Lung (tissue), 12 donors: Measurements from ENCODE around the gene ALG12. TPM values are rescaled to one million over a fixed set of nuclear protein-coding genes. Genes with fewer than 3 reads are reported as not detected.

Source experiments
- ATAC-seq: fragments of 200-7000 bp; cut with Tn5 transposase; one replicate; pipeline ENCODE4 v1.9.1; 2020; ENCODE audit warnings: moderate number of reproducible peaks; ENCODE audit not compliant: insufficient read depth, low FRiP score
- DNase-seq, 3 donors: peaks; one replicate each; pipeline ENCODE4 v3.0.0-alpha.2; 2013 to 2017
- H3K27ac ChIP-seq, 2 donors: one replicate each; pipeline ENCODE4 v1.5.1; 2013; ENCODE audit warnings: mild to moderate bottlenecking in 2 of 2, moderate library complexity in 2 of 2, control low read depth in 1 of 2, inconsistent platforms in 1 of 2, low read depth in 1 of 2, low read length in 1 of 2
- H3K27me3 ChIP-seq, 3 donors: one replicate each; pipeline ENCODE4 v1.5.1; 2013; ENCODE audit warnings: low read length in 2 of 3; ENCODE audit not compliant: control insufficient read depth in 3 of 3, insufficient read depth in 3 of 3
- H3K36me3 ChIP-seq, 4 donors: one replicate each; pipeline ENCODE4 v1.5.1; 2013; ENCODE audit warnings: low read length in 4 of 4, mild to moderate bottlenecking in 1 of 4, moderate library complexity in 1 of 4; ENCODE audit not compliant: control insufficient read depth in 4 of 4, insufficient read depth in 4 of 4
- H3K4me1 ChIP-seq, 5 donors: one replicate each; pipeline ENCODE4 v1.5.1; 2013; ENCODE audit warnings: low read length in 5 of 5, mild to moderate bottlenecking in 2 of 5, moderate library complexity in 1 of 5; ENCODE audit not compliant: control insufficient read depth in 5 of 5, insufficient read depth in 5 of 5
- H3K4me3 ChIP-seq: one replicate; pipeline ENCODE4 v1.5.1; 2013; ENCODE audit warnings: mild to moderate bottlenecking, control low read depth, moderate library complexity
- H3K9ac ChIP-seq, 2 donors: one replicate each; pipeline ENCODE4 v1.5.1; 2013; ENCODE audit warnings: low read length in 2 of 2, control low read depth in 1 of 2; ENCODE audit not compliant: insufficient read depth in 1 of 2
- H3K9me3 ChIP-seq, 4 donors: one replicate each; pipeline ENCODE4 v1.5.1; 2013; ENCODE audit warnings: low read length in 3 of 4, mild to moderate bottlenecking in 1 of 4, moderate library complexity in 1 of 4; ENCODE audit not compliant: control insufficient read depth in 4 of 4, insufficient read depth in 3 of 4
- CTCF ChIP-seq: IDR thresholded peaks from 2 replicates; pipeline ENCODE4 v1.5.1; 2012; ENCODE audit warnings: mild to moderate bottlenecking; ENCODE audit errors: control extremely low read depth, extremely low read depth
- WGBS, 2 donors: extraction: QIAGEN DNeasy Blood & Tissue Kit; methylation state at CpG; one replicate each; pipeline ENCODE4 v1.1.7; 2013; 5-methylcytosine and 5-hydroxymethylcytosine counted together
- polyA plus RNA-seq, 2 donors: library from polyadenylated mRNA; stranded (reverse); fragments of 200-250 nt; gene quantifications; one replicate each; pipeline ENCODE4 v1.2.1, GENCODE V29; 2013
- total RNA-seq, 2 donors: library from RNA; depleted of rRNA in 1 of 2; stranded (reverse); fragments of >200 nt in 1 of 2; gene quantifications; one replicate each; pipeline ENCODE4 v1.2.1, GENCODE V29; 2014 to 2021
- donor health status: control.
- donor health status: control.
- donor health status: Bipolar disorder and iron deficiency.
- donor health status: healthy.
- donor health status: DM: yes; HTN: yes; CAD: no.

ALG12 gene
- total and polyA plus RNA-seq, 4 donors: 13.6 to 33.9 (median 16.6) TPM

GRCh38 chr22:49880281-49880680 lies 38.0 kb downstream of the ALG12 start:
- no peak for TF ChIP-seq CTCF
- ATAC-seq (no peak), DNase-seq (no peak)
- Histone ChIP-seq H3K4me1 (peaks cover 0 to 8% (median 0%) of the 10 kb centered on the region in 5 donors), H3K36me3 (peaks cover 0 to 37% (median 19%) of the 10 kb centered on the region in 4 donors), H3K9ac (no peak overlapping the region), H3K4me3 (no peak overlapping the region), H3K27me3 (no peaks in the 10 kb centered on the region), H3K9me3 (peaks cover 0 to 2% (median 0%) of the 10 kb centered on the region in 4 donors), H3K27ac (no peak overlapping the region)
- WGBS, 2 donors: 60 to 76% methylated on average over 20 of the region's 20 CpGs

- Histone ChIP-seq H3K36me3 (peaks cover 0 to 33% (median 16%) of the 10 kb centered on the region in 4 donors), H3K9me3 (peaks cover 0 to 2% (median 0%) of the 10 kb centered on the region in 4 donors), H3K27me3 (no peaks in the 10 kb centered on the region), H3K27ac (no peak overlapping the region), H3K4me1 (peaks cover 0 to 8% (median 0%) of the 10 kb centered on the region in 5 donors), H3K4me3 (no peak overlapping the region), H3K9ac (no peak overlapping the region)
- no peak for TF ChIP-seq CTCF
- 96% methylated on average over 9 of the region's 9 CpGs for WGBS, 2 donors
- no peak for ATAC-seq
- no peak for DNase-seq
Measured at GRCh38 chr22:49879871-49880270, 38.4 kb downstream of the ALG12 start.

- 97 to 98% methylated on average over 8 of the region's 8 CpGs for WGBS, 2 donors
- no peak overlapping the region for H3K4me3 ChIP-seq
- H3K36me3 ChIP-seq: peaks cover 0 to 26% (median 4%) of the 10 kb centered on the region in 4 donors
- no peak for TF ChIP-seq CTCF
- DNase-seq (no peak), ATAC-seq (no peak)
- H3K9me3 ChIP-seq: no peaks in the 10 kb centered on the region
- H3K27me3 ChIP-seq: no peaks in the 10 kb centered on the region
- H3K27ac ChIP-seq: no peak overlapping the region
- peaks cover 0 to 8% (median 0%) of the 10 kb centered on the region in 5 donors for H3K4me1 ChIP-seq
- no peak overlapping the region for H3K9ac ChIP-seq
Measured at GRCh38 chr22:49878206-49878605, 40.0 kb downstream of the ALG12 start.

- no peak for TF ChIP-seq CTCF
- peaks cover 0 to 24% (median 3%) of the 10 kb centered on the region in 4 donors for H3K36me3 ChIP-seq
- no peak overlapping the region for H3K4me3 ChIP-seq
- no peaks in the 10 kb centered on the region for H3K9me3 ChIP-seq
- DNase-seq (no peak), ATAC-seq (no peak)
- no peaks in the 10 kb centered on the region for H3K27me3 ChIP-seq
- H3K4me1 ChIP-seq: peaks cover 0 to 8% (median 0%) of the 10 kb centered on the region in 5 donors
- no peak overlapping the region for H3K9ac ChIP-seq
- WGBS, 2 donors: 98% methylated on average over 7 of the region's 7 CpGs
- H3K27ac ChIP-seq: no peak overlapping the region
Measured at GRCh38 chr22:49877642-49878041, 40.6 kb downstream of the ALG12 start.
